ENCODE measurements around the gene H2BK1.

DNA sequence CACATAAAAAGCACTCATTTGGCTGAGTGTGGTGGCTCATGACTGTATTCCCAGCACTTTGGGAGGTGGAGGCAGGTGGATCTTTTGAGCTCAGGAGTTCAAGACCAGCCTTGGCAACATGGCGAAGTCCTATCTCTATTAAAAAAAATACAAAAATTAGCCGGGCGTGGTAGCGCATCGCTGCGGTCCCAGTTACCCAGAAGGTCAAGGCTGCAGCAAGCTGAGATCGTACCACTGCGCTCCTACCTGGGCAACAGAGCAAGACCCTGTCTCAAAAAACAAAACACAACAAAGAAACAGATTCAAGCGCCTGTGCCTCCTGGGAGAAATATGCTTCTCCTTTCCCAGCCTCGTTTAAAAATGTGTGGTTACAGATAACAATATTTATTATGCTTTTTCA lies 19.0 kb upstream of the H2BK1 start:
- TF ChIP-seq, protein P1, sequence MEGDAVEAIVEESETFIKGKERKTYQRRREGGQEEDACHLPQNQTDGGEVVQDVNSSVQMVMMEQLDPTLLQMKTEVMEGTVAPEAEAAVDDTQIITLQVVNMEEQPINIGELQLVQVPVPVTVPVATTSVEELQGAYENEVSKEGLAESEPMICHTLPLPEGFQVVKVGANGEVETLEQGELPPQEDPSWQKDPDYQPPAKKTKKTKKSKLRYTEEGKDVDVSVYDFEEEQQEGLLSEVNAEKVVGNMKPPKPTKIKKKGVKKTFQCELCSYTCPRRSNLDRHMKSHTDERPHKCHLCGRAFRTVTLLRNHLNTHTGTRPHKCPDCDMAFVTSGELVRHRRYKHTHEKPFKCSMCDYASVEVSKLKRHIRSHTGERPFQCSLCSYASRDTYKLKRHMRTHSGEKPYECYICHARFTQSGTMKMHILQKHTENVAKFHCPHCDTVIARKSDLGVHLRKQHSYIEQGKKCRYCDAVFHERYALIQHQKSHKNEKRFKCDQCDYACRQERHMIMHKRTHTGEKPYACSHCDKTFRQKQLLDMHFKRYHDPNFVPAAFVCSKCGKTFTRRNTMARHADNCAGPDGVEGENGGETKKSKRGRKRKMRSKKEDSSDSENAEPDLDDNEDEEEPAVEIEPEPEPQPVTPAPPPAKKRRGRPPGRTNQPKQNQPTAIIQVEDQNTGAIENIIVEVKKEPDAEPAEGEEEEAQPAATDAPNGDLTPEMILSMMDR (IDR thresholded peaks at IDR 0.05; ENCODE audit: low read length) = no peak
- TF ChIP-seq EZH2 (IDR thresholded peaks at IDR 0.05; ENCODE audit: borderline replicate concordance, low read length) = no peak
